Measurements from ENCODE around the gene KCP. TPM values are rescaled to one million over a fixed set of nuclear protein-coding genes. Genes with fewer than 3 reads are reported as not detected.

Gene KCP
- total RNA-seq, 1 experiment from 2014 or later = 0.06 TPM

DNA sequence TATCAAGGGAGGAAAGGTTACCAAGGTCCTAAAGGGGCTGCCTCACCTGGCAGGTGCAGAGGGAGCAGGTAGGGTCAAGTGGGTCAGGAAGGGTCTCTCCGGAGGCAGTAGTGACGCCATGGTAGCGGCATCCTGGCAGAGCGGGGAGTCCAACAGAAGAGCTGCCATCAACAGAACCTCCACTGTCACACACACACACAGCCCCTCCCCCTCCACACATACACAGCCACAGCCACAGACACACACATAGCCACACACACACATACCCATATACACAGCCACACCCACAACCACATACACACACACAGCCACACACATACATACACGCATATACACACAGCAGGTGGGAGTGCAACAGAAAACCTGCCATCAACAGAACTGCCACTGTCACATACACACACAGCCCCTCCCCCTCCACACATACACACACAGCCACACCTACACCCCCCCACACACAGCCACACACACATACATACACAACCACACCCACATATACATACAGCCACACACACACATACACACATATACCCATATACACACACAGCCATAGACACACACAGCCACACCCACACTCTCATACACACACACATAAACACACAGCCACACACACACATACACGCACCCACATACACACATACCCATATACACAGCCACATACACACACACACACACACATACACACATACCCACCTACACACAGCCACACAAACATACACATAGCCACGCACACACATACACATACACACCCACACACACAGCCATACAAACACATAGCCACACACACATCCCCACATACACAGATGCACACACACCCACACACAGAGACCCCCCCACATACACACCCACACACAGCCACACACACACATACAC, 23.1 kb downstream of the KCP start:
- DNase-seq (ENCODE audit: low read depth) = no peak

DNA sequence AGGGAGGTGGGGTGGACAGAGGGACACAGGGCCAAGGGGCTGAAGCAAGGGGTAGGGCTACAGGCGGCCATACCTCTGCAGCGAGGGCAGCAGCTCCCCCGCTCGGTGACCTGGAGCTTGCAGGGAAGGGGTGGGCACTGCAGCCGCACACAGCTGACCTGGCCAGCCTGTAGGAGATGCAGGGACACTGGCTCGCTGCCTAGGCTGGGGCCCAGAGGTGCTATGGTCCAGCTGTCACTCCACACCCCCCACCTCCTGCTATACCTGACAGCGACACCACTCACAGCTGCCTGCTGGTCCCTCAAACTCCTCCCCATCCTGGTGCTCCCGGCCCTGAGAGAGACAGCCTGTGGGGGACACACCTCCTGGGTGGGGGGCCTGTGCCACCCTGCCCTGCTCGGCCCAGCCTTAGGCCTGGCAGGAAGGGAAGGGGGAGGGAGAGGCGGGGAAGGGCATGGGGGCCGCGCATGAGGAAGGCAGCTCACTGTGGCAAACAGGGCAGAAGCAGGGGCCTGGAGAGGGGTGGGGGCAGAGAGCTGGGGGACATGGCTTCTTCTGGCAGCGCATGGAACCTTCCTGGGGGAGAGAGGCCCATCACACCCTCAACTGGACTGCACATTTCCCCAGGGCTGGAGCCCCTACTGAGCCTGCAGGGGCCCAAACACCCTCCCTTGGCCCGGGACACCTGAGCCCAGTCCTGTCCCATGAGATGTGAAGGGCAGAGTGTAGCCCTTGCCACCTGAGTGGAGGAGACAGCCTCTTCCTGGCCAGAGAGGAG, 23.9 kb downstream of the KCP start:
- no peak for DNase-seq (ENCODE audit: low read depth)

DNA sequence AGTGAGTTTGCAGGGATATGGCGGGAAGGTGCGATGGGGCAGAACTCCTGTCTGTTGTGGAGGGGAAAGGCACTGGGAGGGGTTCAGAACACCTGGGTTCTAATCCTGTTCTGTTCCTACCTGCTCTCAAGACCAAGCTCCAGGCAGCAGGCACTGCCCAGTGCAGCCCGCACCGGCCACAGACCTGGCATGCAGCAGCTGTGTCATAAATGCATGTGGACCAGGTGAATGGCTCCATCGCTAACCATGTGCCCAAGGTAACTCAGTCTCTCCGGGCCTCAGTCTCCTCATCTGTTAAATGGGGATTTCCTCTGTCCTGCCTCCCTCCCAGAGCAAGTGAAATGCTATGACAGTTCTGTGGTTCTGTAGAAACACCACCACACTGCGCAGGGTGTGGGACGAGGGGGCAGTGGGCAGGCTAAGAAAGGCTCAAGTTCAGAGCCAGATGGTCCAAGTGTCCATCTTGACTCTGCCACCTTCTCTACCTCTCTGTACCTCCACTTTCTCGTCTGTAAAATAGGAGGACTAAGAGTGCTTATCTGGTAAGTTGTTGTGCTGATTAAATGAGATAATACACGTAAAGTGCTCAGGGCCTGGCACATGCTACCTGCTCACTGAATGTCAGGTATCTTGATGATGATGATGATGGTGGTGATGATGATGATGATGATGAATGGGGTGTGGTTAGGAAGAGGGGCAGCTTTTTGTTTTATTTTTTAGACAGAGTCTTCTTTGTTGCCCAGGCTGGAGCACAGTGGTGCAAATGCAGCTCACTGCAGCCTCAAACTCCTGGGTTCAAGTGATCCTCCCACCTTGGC, 24.9 kb downstream of the KCP start:
- DNase-seq (ENCODE audit: low read depth) = no peak

DNA sequence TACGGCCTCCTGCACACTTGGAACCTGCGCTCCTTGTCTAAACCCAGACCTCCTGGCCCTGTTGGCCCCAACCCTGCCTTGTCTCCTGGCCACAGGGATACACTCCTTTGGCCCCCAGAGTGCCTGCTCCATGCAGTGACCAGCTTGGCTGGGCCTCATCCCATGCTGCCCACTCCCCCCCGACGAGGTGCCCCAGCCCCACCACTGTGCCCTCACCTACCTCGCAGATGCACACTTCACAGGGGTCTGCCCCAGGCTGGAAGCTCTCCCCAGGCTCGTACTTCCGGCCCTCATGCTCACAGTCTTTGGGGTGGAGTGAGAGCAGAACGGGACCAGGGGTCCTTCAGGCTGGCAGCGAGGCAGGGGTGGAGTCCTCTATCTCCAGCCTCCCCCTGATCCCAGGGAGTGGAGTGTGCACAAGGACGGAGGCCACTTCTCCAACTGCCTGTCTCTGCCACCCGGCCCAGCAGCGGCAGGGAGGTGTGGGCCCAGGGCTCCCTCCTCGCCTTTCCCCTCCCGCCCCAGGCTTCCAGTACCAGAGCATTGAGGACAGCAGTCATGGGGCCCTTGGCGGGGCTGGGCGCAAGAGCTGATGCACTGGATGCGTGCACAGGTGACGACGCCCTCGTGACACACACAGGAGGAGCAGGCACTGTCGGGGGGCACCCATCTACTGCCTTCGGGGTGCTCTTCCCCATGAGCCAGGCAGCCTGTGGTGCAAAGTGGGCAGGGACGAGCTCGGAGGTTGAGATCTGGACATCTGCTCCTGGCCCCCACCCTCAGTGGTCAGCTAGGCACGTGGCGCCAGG, 25.7 kb downstream of the KCP start:
- DNase-seq (ENCODE audit: low read depth) = no peak

DNA sequence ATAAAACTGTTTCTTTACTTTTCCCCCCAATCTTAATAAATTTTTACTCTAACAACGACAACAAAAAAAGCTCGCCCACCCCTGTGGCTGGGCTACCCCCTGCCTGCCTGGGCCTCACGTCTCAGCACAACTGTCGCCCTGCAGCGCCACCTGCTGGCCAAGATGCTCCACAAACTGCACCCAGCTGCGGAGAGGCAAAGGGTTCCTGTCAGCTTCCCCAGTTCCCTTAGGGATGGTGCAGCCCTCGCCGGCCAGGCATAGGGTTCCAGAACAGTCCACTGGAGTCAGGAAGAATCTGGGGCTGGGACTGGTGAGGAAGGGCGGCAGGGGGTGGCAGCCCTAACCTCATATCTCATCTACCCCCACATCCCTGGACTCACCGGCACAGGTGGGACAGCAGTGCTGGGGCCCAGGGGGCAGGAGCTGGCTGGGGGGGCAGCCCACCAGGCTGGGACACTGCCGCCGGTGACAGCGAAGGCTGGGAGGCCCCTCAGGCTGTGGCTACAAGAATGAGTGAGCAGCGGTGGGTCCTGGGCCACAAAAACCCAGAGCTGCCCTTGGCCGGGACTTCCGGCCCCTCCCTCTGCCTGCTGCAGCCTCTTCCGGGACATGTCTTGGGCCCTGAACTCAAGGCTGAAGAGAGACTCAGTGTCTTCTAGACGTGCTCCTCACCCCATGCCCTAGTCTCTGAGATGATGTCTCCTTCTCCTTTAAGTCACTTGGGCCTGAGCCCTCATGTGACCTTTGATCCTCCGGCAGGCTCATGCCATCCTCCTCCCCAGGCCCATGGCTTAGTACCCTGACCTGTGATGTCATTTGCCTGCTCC, 26.7 kb downstream of the KCP start:
- peak; percentile 91 for DNase-seq (ENCODE audit: low read depth)

DNA sequence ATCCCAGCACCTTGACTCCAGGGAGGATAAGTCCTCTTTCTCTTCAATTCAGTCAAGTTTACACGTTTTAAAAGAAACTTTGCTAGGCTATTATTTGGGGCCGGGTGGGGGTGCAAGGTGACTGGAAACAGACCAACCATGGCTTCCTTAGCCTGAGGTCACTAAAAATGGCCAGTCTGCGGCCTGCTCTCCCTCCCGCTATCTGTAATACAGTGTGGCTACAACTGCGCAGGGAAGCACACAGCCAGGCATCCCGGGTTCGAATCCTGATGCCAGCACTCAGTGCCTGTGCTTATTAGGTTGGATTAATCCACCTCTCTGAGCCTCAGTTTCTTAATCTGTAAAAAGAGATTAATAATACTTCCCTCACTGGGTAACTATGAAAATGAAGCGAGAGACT, 28.4 kb downstream of the KCP start:
- DNase-seq (ENCODE audit: low read depth) = no peak

DNA sequence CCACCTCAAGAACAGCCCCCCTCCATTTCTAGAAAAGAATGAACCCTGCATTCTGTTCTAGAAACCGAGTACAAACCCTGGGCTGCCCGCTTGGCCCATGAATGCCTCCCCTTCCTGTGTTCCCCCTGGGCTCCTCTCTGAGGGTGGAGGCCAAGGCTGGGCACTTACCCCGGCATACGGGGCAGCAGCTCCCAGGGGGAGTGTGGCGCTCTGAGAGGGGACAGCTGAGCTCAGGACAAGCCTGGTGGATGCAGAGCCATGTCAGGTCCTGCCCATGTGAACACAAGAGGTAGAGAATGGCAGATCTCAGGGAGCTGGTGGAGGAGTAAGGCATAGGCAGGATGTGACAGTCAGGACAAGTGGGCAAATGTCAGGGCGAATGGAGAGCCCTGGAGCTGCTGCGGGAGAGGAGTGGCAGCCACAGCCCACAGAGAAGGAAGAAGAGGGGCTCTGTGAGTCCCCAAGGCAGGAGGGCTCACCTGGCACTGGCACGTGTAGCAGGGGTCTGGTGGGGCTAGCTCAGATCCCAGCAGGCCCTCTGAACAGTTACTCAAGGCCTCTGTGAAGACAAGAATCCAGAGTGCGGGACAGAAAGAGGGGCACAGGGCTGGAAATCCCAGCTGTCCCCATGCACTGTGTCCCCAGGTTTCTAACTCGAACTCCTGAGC, 28.9 kb downstream of the KCP start:
- no peak for DNase-seq (ENCODE audit: low read depth)

DNA sequence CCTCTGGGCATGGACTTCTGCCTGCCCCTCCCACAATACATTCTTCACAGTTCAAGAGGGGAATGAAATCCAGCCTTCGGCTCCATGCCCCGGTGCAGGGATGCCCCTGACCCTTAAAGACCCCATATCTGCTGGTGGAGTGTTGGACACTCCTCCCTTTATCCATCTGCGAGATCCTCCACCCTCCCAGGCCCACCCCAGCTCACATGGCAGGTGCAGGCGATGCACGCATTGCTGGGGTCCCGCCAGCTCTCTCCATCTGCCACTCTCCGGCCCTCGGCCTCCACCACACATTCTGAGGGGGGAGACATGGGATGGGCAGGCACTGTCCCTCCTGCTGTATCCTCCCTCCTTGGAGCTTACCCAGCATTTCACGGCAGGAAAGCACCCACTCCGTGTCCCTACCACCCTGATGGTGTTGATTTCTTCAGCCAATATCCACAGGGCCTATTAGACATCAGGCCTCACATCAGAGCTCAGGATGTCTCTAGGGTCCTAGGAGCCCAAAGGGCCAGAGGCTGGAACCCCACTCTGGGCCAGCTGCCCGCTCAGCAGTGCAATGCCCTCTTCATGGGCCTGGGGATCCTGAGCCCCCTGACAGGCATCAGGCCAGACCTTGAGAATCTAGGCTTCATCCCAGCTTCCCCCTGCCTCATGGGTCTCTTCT, 29.6 kb downstream of the KCP start:
- DNase-seq (ENCODE audit: low read depth) = no peak

DNA sequence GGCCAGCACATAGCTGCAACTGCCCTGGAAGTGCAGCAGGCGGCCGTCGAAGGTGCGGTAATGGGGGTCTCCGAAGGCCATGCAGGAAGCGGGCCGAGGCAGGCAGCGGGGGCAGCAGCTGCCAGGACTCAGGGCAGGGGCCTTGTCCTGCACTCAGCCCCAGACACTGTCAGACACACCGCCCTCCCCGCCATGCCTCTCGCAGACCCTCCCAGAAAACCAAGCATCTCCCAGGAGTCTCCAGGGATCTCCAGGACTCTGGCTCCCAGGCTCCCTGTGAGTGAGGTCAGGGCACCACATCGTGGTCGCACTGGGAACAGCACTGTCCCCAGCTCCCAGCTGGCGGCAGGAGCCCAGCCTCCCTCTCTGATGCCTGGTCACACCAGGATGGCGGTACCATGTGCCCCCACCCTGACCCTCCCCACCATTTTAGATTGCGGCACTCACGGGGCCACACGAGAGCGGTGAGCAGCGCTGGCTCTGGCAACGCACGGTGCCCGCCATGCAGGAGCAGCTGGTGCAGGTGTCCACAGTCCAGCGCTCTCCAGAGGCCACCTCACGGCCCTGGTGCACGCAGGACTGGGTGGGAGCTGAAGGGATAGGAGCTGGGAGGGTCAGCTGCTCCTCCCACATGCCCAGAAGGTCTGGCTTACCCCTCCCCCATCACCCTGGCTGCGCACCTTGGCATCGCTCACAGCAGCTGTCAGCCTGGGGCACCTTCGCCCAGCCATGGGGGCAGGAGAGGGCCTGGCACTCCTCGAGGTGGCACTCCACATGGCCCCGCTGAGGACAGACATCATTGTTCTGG, 30.4 kb downstream of the KCP start:
- peak; percentile 85 for DNase-seq (ENCODE audit: low read depth)

DNA sequence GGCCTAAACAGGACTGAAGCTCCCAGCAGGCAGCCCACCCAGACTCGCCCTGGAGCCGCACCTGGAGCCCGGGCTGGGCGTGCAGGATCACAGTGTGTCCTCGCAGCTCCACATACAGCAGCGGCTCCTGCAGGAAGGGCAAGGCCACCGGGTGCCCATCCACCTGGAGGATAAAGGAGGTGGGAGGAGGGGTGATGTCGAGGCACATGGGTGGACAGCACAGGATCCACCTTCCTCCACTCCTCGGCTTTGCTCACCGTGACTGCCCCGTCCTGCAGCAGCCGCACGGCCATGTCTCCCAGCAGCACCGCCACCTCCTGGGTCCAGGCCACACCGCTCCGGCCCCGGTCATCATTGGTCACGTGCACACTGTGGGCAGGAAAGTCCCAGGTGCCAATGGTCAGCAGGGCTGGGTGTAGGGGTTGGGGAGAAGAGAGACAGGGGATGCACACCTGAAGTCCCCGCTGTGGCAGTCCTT, 31.0 kb downstream of the KCP start:
- no peak for DNase-seq (ENCODE audit: low read depth)

DNA sequence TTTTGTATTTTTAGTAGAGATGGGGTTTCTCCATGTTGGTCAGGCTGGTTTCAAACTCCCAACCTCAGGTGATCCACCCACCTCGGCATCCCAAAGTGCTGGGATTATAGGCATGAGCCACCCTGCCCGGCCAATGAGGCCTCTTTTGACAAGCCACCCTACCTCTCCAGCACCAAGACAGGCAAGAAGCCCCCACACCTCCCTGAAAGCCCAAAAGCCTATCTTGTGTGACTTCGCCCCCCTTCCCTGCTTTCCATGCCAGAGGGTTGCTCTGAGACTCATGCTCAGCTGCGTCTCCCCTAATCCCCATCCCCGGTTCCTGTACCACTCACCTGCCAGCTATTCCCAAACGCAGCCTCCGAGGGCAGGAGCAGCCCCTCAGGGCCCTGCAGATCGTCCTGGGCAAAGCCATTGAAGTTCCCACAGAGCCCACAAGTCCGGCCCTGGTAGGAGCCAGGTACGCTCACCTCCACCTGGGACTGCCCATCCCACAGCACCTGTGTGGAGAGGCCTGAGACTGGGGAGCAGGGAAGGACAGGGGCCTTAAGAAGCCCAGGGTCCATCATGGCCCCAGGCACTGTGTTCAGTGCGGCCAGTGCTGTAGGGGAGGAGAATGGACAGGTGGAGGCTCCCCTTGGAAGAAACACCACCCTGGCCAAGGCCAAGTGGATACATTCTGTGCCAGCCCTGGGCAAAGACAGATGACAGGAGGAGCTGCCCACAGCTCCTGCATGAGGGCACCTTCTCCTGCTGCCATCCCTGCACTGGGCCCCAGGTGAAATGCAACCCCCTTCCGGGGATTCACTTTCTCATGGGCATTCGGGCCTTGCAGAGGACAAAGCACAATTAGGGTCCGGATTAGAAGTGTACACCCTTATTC, 32.0 kb downstream of the KCP start:
- DNase-seq (ENCODE audit: low read depth) = no peak

DNA sequence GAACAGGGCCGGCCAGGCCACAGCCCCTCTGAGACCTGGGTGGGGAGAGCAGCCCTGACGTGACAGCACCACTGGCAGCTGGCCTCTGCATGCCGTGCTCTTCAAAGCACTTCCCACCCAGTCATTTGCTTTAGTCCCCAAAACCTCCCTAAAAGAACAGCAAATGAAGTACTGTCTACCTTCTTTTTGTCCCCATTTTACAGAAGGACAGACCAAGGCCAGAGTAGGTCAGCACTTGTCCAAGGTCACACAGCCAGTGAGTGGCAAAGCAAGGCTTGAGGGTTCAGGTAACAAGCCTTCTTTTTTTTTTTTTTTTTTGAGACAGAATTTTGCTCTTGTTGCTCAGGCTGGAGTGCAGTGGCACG, 32.8 kb downstream of the KCP start:
- DNase-seq (ENCODE audit: low read depth) = no peak

DNA sequence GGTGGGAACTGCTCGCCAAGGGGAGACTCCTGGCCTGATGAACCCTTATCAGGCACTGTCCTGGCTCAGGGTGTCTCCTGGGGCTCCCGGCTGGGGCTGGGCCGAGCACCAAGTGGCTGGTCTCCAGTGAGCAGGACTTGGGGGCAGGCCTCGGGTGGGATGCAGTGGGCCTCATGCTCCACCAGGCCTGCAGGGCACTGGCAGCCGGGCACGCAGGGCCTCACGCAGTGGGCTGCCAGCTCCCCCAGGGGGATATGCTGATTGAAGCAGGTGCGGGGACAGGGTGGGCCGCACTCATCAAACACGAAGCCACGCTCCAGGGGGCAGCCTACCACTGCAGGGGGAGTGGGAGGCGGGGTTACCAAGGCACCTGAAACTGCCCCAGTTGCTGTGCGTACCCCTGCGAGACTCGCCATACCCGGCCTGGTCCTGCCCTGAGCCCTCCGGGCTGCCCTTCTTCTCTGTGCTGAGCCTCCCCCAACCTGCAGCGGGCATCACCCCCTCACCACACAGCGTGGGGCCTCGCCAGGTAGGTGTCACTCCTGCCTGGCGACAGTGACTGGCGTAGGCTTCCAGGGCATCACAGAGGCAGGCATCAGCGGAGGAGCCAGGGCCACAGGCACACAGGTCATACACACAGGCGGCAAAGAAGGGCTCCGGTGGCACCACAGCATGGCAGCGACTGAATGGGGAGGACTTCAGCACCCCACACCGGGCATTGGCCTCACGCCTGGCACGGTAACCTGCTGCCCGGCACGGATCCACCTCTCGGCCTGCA, 33.3 kb downstream of the KCP start:
- no peak for DNase-seq (ENCODE audit: low read depth)

DNA sequence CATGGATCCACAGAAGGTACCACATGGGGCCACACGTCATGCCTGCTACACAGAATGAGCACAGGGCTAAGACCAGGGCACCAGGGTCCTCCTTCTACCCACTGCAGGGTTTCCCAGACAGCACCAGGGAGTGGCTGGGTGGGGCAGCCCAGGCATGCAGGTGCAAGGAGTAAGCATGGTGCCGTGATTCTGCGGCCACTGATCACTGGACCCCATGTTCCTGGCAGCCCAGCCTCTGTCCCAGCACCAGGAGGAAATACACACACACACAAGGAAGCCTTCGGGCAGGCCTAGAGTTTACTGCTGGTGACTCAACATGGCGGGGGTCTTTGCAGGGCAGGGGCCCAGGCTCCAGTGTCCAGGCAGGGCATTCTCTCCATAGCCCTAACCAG, 33.9 kb downstream of the KCP start:
- DNase-seq (ENCODE audit: low read depth) = no peak

DNA sequence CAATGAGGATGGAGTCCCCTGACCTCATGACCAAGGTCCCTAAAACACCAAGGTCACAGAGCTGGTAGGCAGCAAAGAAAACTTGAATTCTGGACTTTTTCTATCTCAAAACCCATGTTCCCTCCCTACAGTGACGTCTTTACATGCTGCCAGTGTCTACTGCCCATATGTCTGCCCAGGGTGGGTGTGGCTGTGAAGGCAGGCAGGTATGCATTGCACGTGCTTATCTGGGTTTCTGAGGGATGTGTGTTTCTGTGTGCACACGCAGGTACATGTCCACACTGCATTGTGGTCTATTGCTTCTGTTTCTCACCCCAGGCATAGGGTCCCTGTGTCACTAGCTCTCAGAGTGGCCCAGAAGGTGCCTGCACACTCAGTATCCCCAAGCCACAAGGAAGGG, 34.4 kb downstream of the KCP start:
- no peak for DNase-seq (ENCODE audit: low read depth)

DNA sequence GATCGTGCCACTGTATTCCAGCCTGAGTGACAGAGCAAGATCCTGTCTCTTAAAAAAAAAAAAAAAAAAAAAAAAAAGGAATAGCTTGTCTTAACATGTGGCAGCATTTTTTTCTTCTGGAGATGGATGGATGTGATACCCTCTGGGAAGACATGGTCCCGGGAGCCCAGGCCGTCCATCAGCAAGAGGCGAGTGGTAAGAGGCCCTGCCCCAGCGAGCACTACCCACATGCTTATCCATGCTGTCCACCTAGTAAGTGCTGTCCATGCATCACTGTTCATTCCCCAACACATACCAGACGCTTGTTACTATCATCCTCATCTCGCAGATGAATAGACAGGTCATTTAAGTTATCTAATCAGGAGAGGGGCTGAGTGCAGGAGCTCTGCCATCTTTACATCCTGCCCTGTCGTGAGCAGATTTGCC, 35.0 kb downstream of the KCP start:
- no peak for DNase-seq (ENCODE audit: low read depth)
